ENCODE results near the gene SSR4. TPM values are rescaled to one million over a fixed set of nuclear protein-coding genes. Genes with fewer than 3 reads are reported as not detected.
"Not testable (repeated sequence)": the region's sequence is repeated elsewhere in the genome, so short reads cannot be mapped to it uniquely, and the experiment has no call there.

SSR4 gene
- total RNA-seq (2012; rRNA removed): 70.5 and 147 TPM in 2 replicates

DNA sequence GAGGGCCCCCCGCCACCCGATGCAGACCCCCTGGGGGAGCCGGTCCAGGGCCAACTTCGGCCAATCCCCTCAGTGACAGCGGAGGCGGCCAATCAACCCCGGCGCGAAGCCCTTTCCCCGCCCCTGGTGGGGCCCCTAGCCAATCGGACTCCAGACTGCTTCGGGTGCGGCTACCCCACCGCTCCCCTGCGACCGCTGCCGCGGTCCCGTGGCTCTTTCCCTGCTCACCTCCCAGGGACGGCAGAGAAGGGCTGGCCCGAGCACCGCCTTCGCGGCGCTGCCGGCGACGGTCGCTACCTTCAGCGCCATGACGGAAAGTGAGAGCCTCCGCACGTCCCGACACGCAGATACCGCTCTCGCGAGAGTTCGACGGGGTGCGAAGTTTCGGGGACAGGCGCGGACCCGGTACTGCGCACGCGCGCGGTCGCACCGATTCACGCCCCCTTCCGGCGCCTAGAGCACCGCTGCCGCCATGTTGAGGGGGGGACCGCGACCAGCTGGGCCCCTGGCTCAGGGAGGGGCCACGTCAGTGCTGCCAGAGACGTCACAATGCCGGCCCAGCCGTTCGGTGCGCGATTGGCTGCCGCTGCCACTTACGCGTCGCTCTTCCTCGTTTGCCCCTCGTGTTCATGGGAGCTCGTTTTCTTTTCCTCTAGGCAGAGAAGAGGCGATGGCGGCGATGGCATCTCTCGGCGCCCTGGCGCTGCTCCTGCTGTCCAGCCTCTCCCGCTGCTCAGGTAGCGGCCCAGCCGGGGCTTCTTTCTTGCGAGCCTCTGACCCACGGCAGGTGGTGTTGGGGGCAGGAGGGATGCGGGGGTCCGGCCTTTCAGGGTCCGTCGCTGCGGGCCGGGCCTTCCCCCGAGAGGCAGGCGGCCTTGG lies at the start of gene SSR4, which contains the start of gene IDH3G:
Gene SSR4 (plus strand): TSS at position 651 of the 879 bp plus-strand sequence. CDS start 20 bp downstream, at position 671.
Gene IDH3G (minus strand): TSS at position 358 of the 879 bp plus-strand sequence. CDS start 49 bp downstream, at position 309.
- Histone ChIP-seq H3K4me1 (ENCODE audit: control insufficient read depth, insufficient read depth, low read length) (peaks cover 15% of the 10 kb centered on the region), H3K36me3 (ENCODE audit: insufficient read depth, low read length) (peaks cover 19% of the 10 kb centered on the region), H3K27me3 (ENCODE audit: control insufficient read depth, insufficient read depth, low read length) (no peaks in the 10 kb centered on the region), H3K9me3 (replicated peaks; ENCODE audit: low read length) (no peaks in the 10 kb centered on the region), H3K4me3 (ENCODE audit: low read length) (peak within 1 kb of the TSS; percentile 93), H3K9ac (ENCODE audit: low read depth, low read length) (peak within 1 kb of the TSS; percentile 97), H3K4me2 (ENCODE audit: low read length) (peak within 1 kb of the TSS; percentile 85)

DNA sequence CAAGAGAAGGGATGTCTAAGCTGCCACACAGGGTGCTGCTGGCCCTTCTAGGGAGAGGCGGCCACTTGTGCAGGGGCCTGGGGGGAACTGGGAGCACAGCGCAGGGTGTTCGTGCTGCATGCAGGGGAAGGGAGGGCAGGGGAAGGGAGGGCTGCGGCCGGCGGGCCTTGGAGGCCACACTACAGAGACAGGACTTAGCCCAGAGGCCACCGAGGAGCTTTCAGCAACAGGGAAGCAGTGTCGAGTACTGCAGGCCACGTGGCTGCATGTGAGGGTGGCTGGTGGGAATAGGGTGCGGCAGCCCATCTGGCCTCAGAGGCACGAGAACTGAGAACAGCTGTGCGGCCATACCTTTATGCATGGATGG lies 49.4 kb upstream of the SSR4 start:
- H3K4me3 ChIP-seq (ENCODE audit: low read length); H3K36me3 ChIP-seq (ENCODE audit: insufficient read depth, low read length); H3K4me2 ChIP-seq (ENCODE audit: low read length); H3K9ac ChIP-seq (ENCODE audit: low read depth, low read length); H3K9me3 ChIP-seq (replicated peaks; ENCODE audit: low read length); H3K4me1 ChIP-seq (ENCODE audit: control insufficient read depth, insufficient read depth, low read length); H3K27me3 ChIP-seq (ENCODE audit: control insufficient read depth, insufficient read depth, low read length): not testable (repeated sequence)

GRCh38 chrX:153746359-153746758 lies 48.1 kb upstream of the SSR4 start:
- Histone ChIP-seq H3K9ac (ENCODE audit: low read depth, low read length) (no peak overlapping the region), H3K4me1 (ENCODE audit: control insufficient read depth, insufficient read depth, low read length) (peaks cover 2% of the 10 kb centered on the region), H3K4me2 (ENCODE audit: low read length) (no peak overlapping the region), H3K36me3 (ENCODE audit: insufficient read depth, low read length) (no peaks in the 10 kb centered on the region), H3K9me3 (replicated peaks; ENCODE audit: low read length) (no peaks in the 10 kb centered on the region), H3K27me3 (ENCODE audit: control insufficient read depth, insufficient read depth, low read length) (peaks cover 3% of the 10 kb centered on the region), H3K4me3 (ENCODE audit: low read length) (no peak overlapping the region)

DNA sequence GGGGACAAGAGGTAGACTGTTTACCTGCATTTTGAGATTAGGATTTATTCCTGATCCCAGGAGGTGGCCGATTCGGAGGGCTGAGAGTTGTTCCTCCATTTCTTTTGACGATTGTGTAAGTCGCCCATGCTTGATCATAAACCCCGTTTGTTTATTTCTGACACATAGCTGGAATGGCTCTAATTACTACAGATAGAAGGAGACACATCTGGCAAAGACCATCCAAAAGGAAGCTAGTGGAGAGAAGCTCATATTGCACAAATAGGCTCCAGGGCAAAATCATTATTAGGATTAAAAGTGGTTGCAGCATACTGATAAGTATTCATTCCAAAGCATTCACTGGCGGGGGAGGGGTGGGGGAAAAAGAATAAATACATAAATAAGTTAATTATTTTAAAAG lies 47.5 kb upstream of the SSR4 start:
- not testable (repeated sequence) for H3K4me1 ChIP-seq (ENCODE audit: control insufficient read depth, insufficient read depth, low read length); H3K9me3 ChIP-seq (replicated peaks; ENCODE audit: low read length); H3K9ac ChIP-seq (ENCODE audit: low read depth, low read length); H3K36me3 ChIP-seq (ENCODE audit: insufficient read depth, low read length); H3K4me3 ChIP-seq (ENCODE audit: low read length); H3K27me3 ChIP-seq (ENCODE audit: control insufficient read depth, insufficient read depth, low read length); H3K4me2 ChIP-seq (ENCODE audit: low read length)

DNA sequence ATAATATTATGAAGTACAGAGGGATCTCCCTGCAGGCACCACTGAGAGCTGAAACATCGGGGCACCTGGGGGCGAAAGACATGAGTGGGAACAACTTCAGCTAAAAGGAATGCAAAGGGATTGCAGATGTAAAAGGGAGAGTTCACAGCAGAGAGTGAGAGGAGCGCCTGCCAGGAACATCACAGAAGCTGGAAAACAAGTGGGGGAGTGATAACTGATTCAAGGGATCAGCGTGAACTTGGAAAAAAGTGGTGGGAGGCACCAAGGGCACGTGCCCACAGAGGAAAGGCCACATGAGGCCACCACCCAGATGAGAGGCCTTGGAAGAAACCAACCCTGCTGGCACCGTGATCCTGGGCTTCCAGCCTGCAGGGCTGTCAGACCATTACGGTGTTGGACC lies 45.5 kb upstream of the SSR4 start:
- H3K27me3 ChIP-seq (ENCODE audit: control insufficient read depth, insufficient read depth, low read length); H3K9me3 ChIP-seq (replicated peaks; ENCODE audit: low read length); H3K4me2 ChIP-seq (ENCODE audit: low read length); H3K4me1 ChIP-seq (ENCODE audit: control insufficient read depth, insufficient read depth, low read length); H3K36me3 ChIP-seq (ENCODE audit: insufficient read depth, low read length); H3K9ac ChIP-seq (ENCODE audit: low read depth, low read length); H3K4me3 ChIP-seq (ENCODE audit: low read length): not testable (repeated sequence)

DNA sequence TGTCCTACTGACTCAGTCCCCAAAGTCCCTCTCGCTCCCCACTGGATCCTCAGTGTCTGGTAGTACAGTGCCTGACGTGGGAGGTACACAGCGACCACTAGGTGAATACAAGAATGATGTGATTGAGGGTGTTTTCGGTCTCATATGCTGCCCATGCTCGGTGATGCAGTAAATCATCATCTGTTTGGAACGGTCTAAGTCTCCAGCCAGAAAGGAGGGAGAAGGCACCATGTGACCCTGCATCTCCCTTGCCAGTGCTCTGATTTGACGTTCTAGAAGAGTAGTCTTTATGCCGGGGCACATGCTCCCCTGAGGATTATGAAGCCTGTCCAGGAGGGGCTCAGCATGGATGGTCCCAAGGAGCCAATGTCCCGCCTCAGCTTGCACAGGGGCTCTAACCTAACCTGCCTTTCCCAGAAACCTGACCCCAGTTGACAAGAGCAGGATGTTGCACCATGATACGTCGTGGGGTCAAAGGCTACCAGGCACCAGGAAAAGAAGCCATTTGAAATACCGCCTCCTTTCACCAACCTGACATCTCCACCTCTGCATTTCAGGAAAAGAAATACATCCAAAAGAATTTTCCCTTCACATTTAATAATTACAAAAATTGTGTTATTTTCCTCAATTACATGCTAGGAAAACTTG lies 44.2 kb upstream of the SSR4 start:
- Histone ChIP-seq H3K9me3 (replicated peaks; ENCODE audit: low read length) (no peaks in the 10 kb centered on the region), H3K4me2 (ENCODE audit: low read length) (no peak overlapping the region), H3K4me3 (ENCODE audit: low read length) (no peak overlapping the region), H3K36me3 (ENCODE audit: insufficient read depth, low read length) (no peaks in the 10 kb centered on the region), H3K4me1 (ENCODE audit: control insufficient read depth, insufficient read depth, low read length) (no peaks in the 10 kb centered on the region), H3K9ac (ENCODE audit: low read depth, low read length) (no peak overlapping the region), H3K27me3 (ENCODE audit: control insufficient read depth, insufficient read depth, low read length) (peaks cover 3% of the 10 kb centered on the region)

GRCh38 chrX:153755136-153755535 lies 39.3 kb upstream of the SSR4 start:
- no peaks in the 10 kb centered on the region for H3K9me3 ChIP-seq (replicated peaks; ENCODE audit: low read length)
- no peaks in the 10 kb centered on the region for H3K36me3 ChIP-seq (ENCODE audit: insufficient read depth, low read length)
- no peak overlapping the region for H3K4me3 ChIP-seq (ENCODE audit: low read length)
- no peak overlapping the region for H3K4me2 ChIP-seq (ENCODE audit: low read length)
- no peak overlapping the region for H3K9ac ChIP-seq (ENCODE audit: low read depth, low read length)
- no peaks in the 10 kb centered on the region for H3K4me1 ChIP-seq (ENCODE audit: control insufficient read depth, insufficient read depth, low read length)
- H3K27me3 ChIP-seq (ENCODE audit: control insufficient read depth, insufficient read depth, low read length): no peaks in the 10 kb centered on the region

- Histone ChIP-seq H3K4me1 (ENCODE audit: control insufficient read depth, insufficient read depth, low read length) (peaks cover 2% of the 10 kb centered on the region), H3K9me3 (replicated peaks; ENCODE audit: low read length) (no peaks in the 10 kb centered on the region), H3K4me3 (ENCODE audit: low read length) (no peak overlapping the region)
These were observed 32.6 kb upstream of the SSR4 start for GRCh38 chrX:153761863-153762262.

GRCh38 chrX:153762626-153763173 lies 31.8 kb upstream of the SSR4 start:
- no peak overlapping the region for H3K4me2 ChIP-seq (ENCODE audit: low read length)
- H3K36me3 ChIP-seq (ENCODE audit: insufficient read depth, low read length): no peaks in the 10 kb centered on the region
- H3K9me3 ChIP-seq (replicated peaks; ENCODE audit: low read length): no peaks in the 10 kb centered on the region
- H3K27me3 ChIP-seq (ENCODE audit: control insufficient read depth, insufficient read depth, low read length): no peaks in the 10 kb centered on the region
- peaks cover 2% of the 10 kb centered on the region for H3K4me1 ChIP-seq (ENCODE audit: control insufficient read depth, insufficient read depth, low read length)
- H3K4me3 ChIP-seq (ENCODE audit: low read length): no peak overlapping the region
- no peak overlapping the region for H3K9ac ChIP-seq (ENCODE audit: low read depth, low read length)

More at GRCh38 chrX:153761863-153762262, 32.6 kb upstream of the SSR4 start:
- Histone ChIP-seq H3K9ac (ENCODE audit: low read depth, low read length) (no peak overlapping the region), H3K4me2 (ENCODE audit: low read length) (no peak overlapping the region), H3K36me3 (ENCODE audit: insufficient read depth, low read length) (no peaks in the 10 kb centered on the region), H3K27me3 (ENCODE audit: control insufficient read depth, insufficient read depth, low read length) (no peaks in the 10 kb centered on the region)

- H3K9me3 ChIP-seq (replicated peaks; ENCODE audit: low read length): no peaks in the 10 kb centered on the region
These were observed 31.1 kb upstream of the SSR4 start for GRCh38 chrX:153763298-153763932.

DNA sequence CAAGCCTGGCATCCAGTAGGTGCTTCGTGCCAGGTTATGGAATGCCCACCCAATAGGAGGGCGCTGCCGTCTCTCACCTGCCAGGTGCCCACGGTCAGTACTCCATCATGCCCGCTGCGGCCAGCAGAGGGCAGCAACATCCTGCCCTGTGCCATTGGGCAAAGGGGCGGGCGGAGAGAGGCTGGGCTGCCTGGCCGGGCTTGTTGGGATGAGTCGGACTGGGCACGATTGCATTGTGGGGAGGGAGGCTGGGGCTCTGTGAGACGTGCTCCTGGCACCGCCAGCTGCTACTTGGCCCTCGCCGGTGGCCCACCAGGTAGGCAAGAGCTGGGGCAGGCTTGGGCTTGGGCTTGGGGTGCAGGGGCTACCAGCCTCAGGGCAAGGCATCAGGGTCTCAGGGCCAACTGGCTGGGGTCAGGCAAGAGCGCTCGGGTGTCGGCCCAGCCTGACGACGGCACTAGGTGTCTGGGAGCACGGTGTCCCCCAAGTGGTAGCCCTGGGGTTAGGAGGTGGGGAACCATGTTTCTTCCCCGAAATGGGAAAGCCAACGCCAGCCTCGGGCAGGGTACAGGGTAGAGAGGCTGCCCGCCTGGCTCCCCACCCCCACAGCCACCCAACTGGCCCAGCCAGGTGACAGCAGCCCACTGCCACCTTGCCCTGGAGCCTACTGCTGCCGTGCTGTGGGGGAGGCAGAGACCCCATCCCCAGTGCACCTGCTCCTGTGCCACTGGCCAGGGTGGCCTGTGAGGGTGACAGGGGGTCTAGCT lies 30.3 kb upstream of the SSR4 start, which contains the start of gene PLXNB3:
Gene PLXNB3 (plus strand): TSS at position 261 of the 767 bp plus-strand sequence. CDS start 1,287 bp downstream, outside the sequence.
- peak within 1 kb of the TSS; percentile 52 for H3K9ac ChIP-seq (ENCODE audit: low read depth, low read length)
- H3K27me3 ChIP-seq (ENCODE audit: control insufficient read depth, insufficient read depth, low read length): no peaks in the 10 kb centered on the region
- H3K36me3 ChIP-seq (ENCODE audit: insufficient read depth, low read length): no peaks in the 10 kb centered on the region
- peaks cover 2% of the 10 kb centered on the region for H3K4me1 ChIP-seq (ENCODE audit: control insufficient read depth, insufficient read depth, low read length)
- H3K9me3 ChIP-seq (replicated peaks; ENCODE audit: low read length): no peaks in the 10 kb centered on the region
- H3K4me3 ChIP-seq (ENCODE audit: low read length): peak within 1 kb of the TSS; percentile 68
- H3K4me2 ChIP-seq (ENCODE audit: low read length): peak within 1 kb of the TSS; percentile 82

More at GRCh38 chrX:153763298-153763932, 31.1 kb upstream of the SSR4 start:
- H3K4me1 ChIP-seq (ENCODE audit: control insufficient read depth, insufficient read depth, low read length): peaks cover 2% of the 10 kb centered on the region
- H3K4me3 ChIP-seq (ENCODE audit: low read length): no peak overlapping the region
- no peak overlapping the region for H3K4me2 ChIP-seq (ENCODE audit: low read length)
- no peak overlapping the region for H3K9ac ChIP-seq (ENCODE audit: low read depth, low read length)
- H3K27me3 ChIP-seq (ENCODE audit: control insufficient read depth, insufficient read depth, low read length): no peaks in the 10 kb centered on the region
- no peaks in the 10 kb centered on the region for H3K36me3 ChIP-seq (ENCODE audit: insufficient read depth, low read length)

All from skeletal muscle satellite cell (primary cell).